Neural crest cell (in vitro differentiated cells): ENCODE data around the gene INSM1. TPM values are rescaled to one million over a fixed set of nuclear protein-coding genes. Genes with fewer than 3 reads are reported as not detected.

ENCODE experiments used
- DNase-seq: peaks from one replicate; pipeline ENCODE4 v3.0.0; 2021; ENCODE audit warnings: low read depth, mixed read lengths, low spot score
- H3K27ac Mint-ChIP-seq: one replicate; pipeline ENCODE4 v1.8.0; 2021; ENCODE audit warnings: mild to moderate bottlenecking, mixed read lengths; ENCODE audit not compliant: unreplicated experiment
- H3K27me3 Mint-ChIP-seq: 2 replicates; pipeline ENCODE4 v1.8.0; 2021; ENCODE audit warnings: low read depth, mild to moderate bottlenecking, mixed read lengths
- H3K36me3 Mint-ChIP-seq: 2 replicates; pipeline ENCODE4 v1.8.0; 2021; ENCODE audit warnings: low read depth, mild to moderate bottlenecking, mixed read lengths
- H3K4me1 Mint-ChIP-seq: 2 replicates; pipeline ENCODE4 v1.8.0; 2021; ENCODE audit warnings: mixed read lengths
- H3K4me3 Mint-ChIP-seq: one replicate; pipeline ENCODE4 v1.8.0; 2021; ENCODE audit warnings: mild to moderate bottlenecking, mixed read lengths
- H3K9me3 Mint-ChIP-seq: 2 replicates; pipeline ENCODE4 v1.8.0; 2021; ENCODE audit warnings: mixed read lengths
- CTCF ChIP-seq: fragments of 200-600 bp; sonication (generic); conservative IDR thresholded peaks from 2 replicates; pipeline ENCODE4 v1.5.0; 2021; ENCODE audit warnings: antibody characterized with exemption, mild to moderate bottlenecking
- total RNA-seq: library from RNA; stranded (reverse); gene quantifications from 2 replicates; pipeline ENCODE4 v1.2.1, GENCODE V29; 2021

INSM1 gene
- total RNA-seq, 1 donor from 2014 or later, result 22.6 TPM

- Mint-ChIP-seq H3K27ac (no peak overlapping the region), H3K27me3 (peaks cover 69% of the 10 kb centered on the region), H3K9me3 (no peaks in the 10 kb centered on the region), H3K36me3 (no peaks in the 10 kb centered on the region), H3K4me1 (peaks cover 52% of the 10 kb centered on the region), H3K4me3 (no peak overlapping the region)
- TF ChIP-seq CTCF, result no peak
- DNase-seq, result no peak
Measured at GRCh38 chr20:20411402-20411801, 43.5 kb downstream of the INSM1 start.

GRCh38 chr20:20411836-20412235 is 43.9 kb downstream of the INSM1 start:
- TF ChIP-seq CTCF, result no peak
- Mint-ChIP-seq H3K36me3 (no peaks in the 10 kb centered on the region), H3K4me3 (no peak overlapping the region), H3K9me3 (no peaks in the 10 kb centered on the region), H3K27me3 (peaks cover 70% of the 10 kb centered on the region), H3K27ac (no peak overlapping the region), H3K4me1 (peaks cover 52% of the 10 kb centered on the region)
- no peak for DNase-seq

GRCh38 chr20:20412750-20413149 is 44.8 kb downstream of the INSM1 start:
- Mint-ChIP-seq H3K27me3 (peaks cover 72% of the 10 kb centered on the region), H3K4me3 (no peak overlapping the region), H3K9me3 (no peaks in the 10 kb centered on the region), H3K36me3 (no peaks in the 10 kb centered on the region), H3K27ac (no peak overlapping the region), H3K4me1 (peaks cover 52% of the 10 kb centered on the region)
- TF ChIP-seq CTCF, result no peak
- no peak for DNase-seq

GRCh38 chr20:20413810-20414281 is 45.9 kb downstream of the INSM1 start:
- no peaks in the 10 kb centered on the region for H3K9me3 Mint-ChIP-seq
- no peak overlapping the region for H3K27ac Mint-ChIP-seq
- no peak overlapping the region for H3K4me3 Mint-ChIP-seq
- DNase-seq, result no peak
- H3K36me3 Mint-ChIP-seq, result peaks cover 7% of the 10 kb centered on the region
- peaks cover 66% of the 10 kb centered on the region for H3K27me3 Mint-ChIP-seq
- no peak for TF ChIP-seq CTCF
- H3K4me1 Mint-ChIP-seq, result peaks cover 52% of the 10 kb centered on the region

- Mint-ChIP-seq H3K4me1 (peaks cover 50% of the 10 kb centered on the region), H3K27ac (no peak overlapping the region), H3K27me3 (peaks cover 67% of the 10 kb centered on the region), H3K9me3 (no peaks in the 10 kb centered on the region), H3K36me3 (peaks cover 7% of the 10 kb centered on the region), H3K4me3 (no peak overlapping the region)
- no peak for TF ChIP-seq CTCF
- DNase-seq, result no peak
Measured at GRCh38 chr20:20414640-20415220, 46.8 kb downstream of the INSM1 start.
